HG03280 (cell line): ENCODE data around the gene NAPG.
"Not testable (repeated sequence)": the region's sequence is repeated elsewhere in the genome, so short reads cannot be mapped to it uniquely, and the experiment has no call there.

Source experiments
- ATAC-seq: cut with Tn5 transposase; IDR thresholded peaks from one replicate; pipeline ENCODE4 v1.9.1; 2021; ENCODE audit warnings: mild to moderate bottlenecking, moderate library complexity; ENCODE audit not compliant: unreplicated experiment

Gene NAPG

GRCh38 chr18:10525697-10526560, at the start of gene NAPG:
Gene NAPG, plus strand, starts transcription at chr18:10526027. Its CDS starts 76 bp downstream, at chr18:10526103.
- ATAC-seq: peak; percentile 71

- no peak for ATAC-seq
Measured at GRCh38 chr18:10476338-10476791, 49.5 kb upstream of the NAPG start.

GRCh38 chr18:10477121-10477862, 48.5 kb upstream of the NAPG start:
- no peak for ATAC-seq

GRCh38 chr18:10477863-10478260, 48.0 kb upstream of the NAPG start:
- no peak for ATAC-seq

- no peak for ATAC-seq
Measured at GRCh38 chr18:10481831-10482230, 44.0 kb upstream of the NAPG start.

- ATAC-seq: peak; percentile 15
Measured at GRCh38 chr18:10482363-10482984, 43.4 kb upstream of the NAPG start.

- ATAC-seq: peak; percentile 60
Measured at GRCh38 chr18:10482985-10483949, 42.6 kb upstream of the NAPG start.

- ATAC-seq: no peak
Measured at GRCh38 chr18:10485475-10485874, 40.4 kb upstream of the NAPG start.

GRCh38 chr18:10486362-10486761, 39.5 kb upstream of the NAPG start:
- no peak for ATAC-seq

- no peak for ATAC-seq
Measured at GRCh38 chr18:10487154-10487553, 38.7 kb upstream of the NAPG start.

GRCh38 chr18:10488017-10488416, 37.8 kb upstream of the NAPG start:
- ATAC-seq: no peak

- peak; percentile 93 for ATAC-seq
Measured at GRCh38 chr18:10490401-10491165, 35.2 kb upstream of the NAPG start.

GRCh38 chr18:10495936-10496335, 29.9 kb upstream of the NAPG start:
- ATAC-seq: no peak

- no peak for ATAC-seq
Measured at GRCh38 chr18:10497206-10497749, 28.5 kb upstream of the NAPG start.

GRCh38 chr18:10499230-10499629, 26.6 kb upstream of the NAPG start:
- no peak for ATAC-seq

GRCh38 chr18:10500038-10500437, 25.8 kb upstream of the NAPG start:
- ATAC-seq: no peak

GRCh38 chr18:10504723-10505122, 21.1 kb upstream of the NAPG start:
- no peak for ATAC-seq

GRCh38 chr18:10505892-10506291, 19.9 kb upstream of the NAPG start:
- ATAC-seq: not testable (repeated sequence)

- ATAC-seq: no peak
Measured at GRCh38 chr18:10508591-10508990, 17.2 kb upstream of the NAPG start.
